ENCODE data around the gene GAD1.
A peak's percentile ranks its signal among the peaks of the same experiment; 100 is the strongest.

The GAD1 gene

DNA sequence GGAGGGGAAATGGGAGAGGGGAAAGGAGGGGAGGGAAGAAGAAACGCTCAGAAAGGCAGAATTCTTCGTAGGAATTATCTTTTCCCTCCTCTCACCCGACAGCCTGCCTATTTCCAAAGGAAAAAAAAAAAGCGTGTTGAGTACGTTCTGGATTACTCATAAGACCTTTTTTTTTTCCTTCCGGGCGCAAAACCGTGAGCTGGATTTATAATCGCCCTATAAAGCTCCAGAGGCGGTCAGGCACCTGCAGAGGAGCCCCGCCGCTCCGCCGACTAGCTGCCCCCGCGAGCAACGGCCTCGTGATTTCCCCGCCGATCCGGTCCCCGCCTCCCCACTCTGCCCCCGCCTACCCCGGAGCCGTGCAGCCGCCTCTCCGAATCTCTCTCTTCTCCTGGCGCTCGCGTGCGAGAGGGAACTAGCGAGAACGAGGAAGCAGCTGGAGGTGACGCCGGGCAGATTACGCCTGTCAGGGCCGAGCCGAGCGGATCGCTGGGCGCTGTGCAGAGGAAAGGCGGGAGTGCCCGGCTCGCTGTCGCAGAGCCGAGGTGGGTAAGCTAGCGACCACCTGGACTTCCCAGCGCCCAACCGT, at the start of gene GAD1:
Gene GAD1 (plus strand): TSS at position 384 of the 589 bp plus-strand sequence. CDS start 1,705 bp downstream, outside the sequence.
- peak; percentile 56 to 59 for DNase-seq

DNA sequence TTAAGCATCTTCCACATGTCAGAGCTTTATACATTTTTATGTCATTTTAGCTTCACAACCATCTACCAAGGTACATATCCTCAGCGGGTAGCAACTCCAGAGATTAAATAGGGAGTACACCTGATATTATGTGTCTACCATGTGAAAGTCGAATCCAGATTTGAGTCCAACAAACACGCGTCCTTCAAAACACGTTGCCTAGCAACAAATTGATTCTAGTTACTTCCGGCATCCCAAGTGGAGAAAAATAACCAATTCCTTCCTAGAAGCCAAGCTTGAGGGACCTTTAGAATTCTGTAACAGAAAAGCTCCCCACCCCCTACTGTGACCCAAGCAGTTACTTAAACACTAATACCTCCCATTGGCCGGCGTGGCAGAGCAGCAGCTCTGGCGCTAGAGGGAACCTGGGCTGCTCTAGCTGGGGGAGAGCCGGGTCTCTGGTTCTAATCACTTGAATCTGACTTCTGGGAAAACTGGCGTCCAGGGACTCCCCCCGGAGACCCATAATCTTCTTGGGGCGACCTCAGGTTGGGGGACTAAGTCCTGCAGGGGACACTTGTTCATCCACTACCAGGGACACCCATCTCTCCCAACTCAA, 46.6 kb upstream of the GAD1 start, which contains the start of gene ERICH2:
Gene ERICH2 (plus strand): TSS at position 371 of the 598 bp plus-strand sequence. CDS start 304 bp downstream, outside the sequence.
- DNase-seq: peak; percentile 7 to 9

DNA sequence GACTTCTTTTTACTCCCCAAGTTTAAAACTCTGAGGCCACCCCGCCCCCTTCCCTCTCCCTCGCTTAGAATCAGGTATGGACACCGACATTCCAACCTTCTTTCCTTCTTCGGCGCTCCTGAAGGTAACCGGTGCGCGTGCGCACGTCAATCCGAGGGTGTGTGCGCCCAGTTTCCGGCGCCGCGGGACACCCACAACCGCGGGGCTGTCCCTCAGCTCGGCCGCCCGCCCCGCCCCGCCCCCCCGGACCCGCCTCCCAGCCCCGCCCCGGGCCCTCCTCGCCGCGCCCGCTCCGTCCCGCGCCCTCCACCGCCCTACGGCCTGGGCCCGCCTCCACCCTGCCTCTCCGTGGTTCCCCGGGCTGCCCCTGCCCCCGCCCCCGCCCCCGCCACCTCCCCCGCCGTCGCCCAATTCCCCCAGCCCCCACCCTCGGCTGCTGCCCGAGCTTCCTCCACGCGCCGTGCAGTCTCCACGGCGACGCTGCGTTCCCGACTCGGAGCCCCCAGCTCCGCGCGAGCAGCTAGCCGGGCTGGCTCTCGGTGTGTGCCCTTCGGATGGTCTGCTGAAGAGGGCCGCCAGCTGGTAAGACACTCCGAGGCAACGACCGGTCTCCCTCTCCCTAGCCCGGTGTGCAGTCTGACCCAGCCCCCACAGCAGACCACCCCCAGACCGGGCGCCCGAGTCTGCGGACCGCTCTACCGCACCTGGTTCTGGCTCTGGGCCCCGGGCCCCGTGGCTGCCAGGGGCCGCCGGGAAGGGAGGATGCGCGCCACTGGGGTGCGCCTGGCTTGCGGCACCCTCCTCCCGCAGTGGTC, 45.9 kb upstream of the GAD1 start:
- peak; percentile 50 to 62 for DNase-seq

DNA sequence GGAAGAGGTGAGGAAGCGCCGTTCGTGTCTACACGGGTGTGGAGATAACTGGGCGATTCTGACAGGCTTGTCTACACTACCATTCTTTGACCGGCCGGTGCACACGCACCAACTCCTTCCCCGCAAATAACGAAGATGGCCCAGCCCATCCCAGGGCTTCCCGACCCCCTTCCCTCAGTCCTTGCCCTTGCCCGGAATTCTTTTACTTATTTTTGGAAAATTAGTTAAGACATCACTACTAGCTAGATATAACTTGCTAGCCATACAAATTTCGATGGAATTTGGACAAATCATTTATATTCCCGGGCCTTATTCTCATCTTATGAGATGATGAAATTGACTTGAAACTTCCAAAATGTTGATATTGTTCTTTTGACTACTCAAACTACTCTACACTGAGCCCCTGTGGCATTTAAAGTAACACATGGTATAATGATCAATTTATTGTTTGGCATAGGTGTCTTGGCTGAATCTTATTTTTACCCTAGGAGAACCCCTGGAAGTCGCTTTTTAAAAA, 45.2 kb upstream of the GAD1 start:
- DNase-seq: no peak

DNA sequence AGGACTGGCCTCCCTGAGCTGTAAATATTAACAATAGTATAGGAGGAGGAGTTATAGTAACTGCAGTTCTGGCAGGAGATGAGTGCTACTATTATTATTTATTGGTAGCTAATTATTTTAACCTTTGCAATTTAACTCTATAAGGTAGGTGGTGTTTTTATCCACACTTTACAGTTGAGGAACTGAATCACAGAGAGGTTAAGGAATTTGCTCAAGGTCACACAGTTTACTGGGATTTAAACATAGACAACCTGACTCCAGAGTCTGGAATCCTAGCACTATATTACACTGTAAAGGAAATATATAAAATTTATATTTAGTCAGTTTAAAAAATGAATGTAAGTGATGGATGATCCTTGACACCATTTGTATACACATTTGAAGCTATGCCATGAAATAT, 44.4 kb upstream of the GAD1 start:
- DNase-seq: no peak

DNA sequence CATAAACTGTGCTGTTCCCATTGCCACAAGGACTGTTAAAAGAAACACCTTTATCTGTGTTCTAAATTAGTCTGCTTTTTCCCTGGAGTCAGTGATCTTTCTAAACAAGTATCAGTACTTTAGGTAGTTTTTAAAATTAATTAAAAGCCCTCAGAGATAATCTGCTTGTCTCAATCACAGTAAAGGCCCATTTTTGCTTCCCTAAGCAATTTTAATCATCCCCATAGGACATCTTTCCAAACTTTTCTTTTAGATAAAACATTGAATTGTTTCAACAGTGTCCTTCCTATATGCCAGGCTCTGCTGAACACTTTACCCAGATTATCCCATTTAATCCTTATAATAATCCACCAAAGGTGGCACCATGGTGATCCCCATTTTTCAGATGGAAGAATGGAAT, 42.6 kb upstream of the GAD1 start:
- DNase-seq: no peak

DNA sequence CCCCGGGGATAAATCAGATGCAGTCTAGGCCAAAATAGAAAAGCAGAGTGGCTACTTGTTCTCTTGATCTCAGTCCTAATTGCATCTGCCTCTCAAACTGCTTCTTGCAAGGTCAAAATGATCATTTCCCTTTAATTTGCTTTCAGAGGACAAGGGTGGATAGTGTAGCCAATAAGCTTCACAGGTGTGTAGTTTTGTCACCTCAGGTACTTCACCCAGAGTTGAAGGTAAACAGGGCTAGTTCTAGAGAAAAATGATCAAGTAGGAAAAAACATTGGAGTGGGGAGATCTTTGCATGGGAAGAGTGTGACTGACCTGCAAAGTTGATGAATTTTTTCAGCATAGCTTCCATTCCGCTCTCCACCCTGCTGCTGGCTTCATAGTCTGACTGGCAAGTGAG, 37.8 kb upstream of the GAD1 start:
- DNase-seq: no peak

DNA sequence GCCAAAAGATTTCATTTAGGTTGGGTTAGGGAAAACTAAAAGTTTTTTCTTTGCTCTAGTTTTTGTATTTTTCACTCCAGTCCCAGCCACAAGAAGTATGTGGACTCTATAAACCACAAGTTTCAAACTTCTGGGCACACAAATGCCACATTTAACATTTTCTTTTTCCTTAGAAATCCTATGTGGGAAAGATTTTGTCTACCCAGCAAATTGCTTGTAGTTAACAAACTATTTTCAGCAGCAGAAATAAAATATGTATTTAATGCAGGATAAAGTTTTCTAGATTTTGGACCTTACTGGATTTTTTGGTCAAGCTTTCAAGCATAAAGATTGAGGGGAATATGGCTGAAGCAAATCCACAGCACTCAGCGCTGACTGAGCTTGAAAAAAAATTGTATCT, 37.4 kb upstream of the GAD1 start:
- DNase-seq: no peak

DNA sequence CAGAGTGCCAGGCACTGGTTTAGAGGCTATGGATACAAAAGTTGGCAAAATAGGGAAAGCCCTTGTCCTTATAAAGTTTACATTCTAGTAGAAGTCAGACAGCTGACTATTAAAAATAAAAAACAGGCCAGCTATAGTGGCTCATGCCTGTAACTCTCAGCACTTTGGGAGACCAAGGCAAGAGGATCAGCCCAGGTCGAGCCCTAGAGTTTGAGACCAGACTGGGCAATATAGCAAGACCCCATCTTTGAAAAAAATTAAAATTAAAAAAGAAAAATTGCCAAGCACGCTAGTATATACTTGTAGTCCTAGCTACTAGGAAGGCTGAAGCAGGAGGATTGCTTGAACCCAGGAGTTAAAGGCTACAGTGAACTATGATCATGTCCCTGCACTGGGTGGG, 34.0 kb upstream of the GAD1 start:
- DNase-seq: no peak

DNA sequence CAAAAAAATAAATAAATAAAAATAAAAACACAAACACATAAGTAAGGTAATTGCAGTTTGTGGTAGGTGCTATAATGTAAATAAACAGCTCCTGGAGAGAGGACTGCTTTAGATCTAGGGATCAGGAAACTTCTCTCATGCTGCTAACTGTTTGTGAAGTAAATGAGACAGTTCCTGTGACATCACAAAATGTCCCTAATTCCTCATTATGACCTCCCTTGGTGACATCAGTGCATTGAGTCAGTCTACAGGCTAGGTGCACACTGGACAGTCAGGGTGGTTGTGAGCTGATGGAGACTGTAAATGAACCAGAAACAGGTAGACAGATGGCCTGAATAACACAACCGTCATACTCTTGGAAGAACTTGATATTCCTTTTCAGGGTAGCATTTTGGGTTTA, 33.1 kb upstream of the GAD1 start:
- no peak for DNase-seq

DNA sequence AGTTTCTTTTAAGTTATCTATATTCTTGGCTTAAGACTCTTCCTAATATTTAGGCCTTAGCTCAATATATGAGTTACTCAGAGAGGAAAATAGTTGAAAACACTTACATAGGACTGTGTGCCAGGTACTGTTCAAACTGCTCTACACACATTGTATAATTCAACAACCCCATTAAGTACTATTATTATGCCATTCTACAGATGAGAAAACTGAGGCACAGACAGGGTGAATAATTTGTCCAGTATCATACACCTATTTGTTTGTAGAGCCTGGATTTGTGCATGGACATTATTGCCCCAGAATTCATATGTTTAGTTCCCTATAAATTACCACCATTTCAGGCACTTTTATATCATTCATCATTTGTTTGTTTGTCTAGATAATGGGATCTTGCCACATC, 17.7 kb upstream of the GAD1 start:
- no peak for DNase-seq

DNA sequence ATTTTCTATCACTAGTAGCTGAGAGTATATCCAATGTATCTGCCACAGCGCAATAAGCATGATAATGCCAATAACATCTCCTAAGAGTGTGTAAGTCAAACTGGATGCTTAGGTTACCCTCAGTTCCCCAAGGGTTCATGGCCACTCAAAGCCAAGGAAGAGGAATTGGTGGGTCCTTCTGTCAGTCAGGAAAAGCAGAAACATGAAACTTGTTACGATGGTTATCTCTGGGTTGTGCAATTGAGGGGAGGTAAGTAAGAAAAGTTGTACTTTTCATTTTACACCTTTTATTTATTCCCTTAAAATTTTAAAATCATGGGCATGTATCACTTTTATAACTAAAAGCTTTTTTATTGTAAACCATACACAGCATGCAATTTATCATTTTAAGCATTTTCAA, 10.1 kb upstream of the GAD1 start:
- no peak for DNase-seq

DNA sequence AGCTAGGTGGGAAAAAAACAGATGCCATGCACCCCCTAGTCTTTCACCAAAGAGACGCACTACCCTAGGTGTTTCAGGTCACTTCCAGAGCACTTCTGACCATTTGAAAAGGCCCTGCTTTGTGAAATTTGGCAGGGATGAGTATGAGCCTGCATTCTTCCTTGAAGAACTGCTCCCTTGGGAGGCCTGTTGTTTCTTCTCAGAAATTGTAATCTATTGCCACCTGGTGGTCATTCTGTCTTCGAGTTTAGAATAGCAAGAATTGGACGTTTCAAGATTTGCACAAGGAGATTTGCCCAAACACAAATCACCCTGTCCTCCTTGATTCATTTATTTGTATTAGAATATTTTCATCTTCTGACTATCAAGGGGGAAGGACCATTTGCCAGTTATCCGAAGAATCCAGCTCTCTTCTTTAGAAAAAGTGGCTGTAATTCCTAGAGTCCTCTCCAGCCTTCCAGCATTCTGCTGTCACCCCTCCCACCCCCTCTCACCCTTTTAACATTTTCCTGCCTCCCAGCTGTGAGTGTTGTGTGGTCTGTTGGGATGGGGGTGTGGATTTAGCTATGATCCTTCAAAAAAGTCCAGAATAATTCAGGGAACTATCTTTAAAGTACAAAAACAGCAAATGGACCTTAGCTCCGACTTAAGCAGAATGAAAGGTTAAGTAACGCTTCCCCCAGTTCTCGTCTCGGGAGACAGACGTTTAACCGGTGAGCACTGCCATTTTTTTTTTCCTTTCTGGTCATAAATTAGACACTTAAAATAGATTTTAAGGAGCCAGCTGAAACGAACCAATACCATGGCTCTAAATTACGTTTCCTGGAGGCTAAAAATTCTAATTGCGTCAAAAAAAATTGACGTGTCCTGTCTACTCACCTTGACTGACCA, 3.7 kb upstream of the GAD1 start:
- no peak for DNase-seq

DNA sequence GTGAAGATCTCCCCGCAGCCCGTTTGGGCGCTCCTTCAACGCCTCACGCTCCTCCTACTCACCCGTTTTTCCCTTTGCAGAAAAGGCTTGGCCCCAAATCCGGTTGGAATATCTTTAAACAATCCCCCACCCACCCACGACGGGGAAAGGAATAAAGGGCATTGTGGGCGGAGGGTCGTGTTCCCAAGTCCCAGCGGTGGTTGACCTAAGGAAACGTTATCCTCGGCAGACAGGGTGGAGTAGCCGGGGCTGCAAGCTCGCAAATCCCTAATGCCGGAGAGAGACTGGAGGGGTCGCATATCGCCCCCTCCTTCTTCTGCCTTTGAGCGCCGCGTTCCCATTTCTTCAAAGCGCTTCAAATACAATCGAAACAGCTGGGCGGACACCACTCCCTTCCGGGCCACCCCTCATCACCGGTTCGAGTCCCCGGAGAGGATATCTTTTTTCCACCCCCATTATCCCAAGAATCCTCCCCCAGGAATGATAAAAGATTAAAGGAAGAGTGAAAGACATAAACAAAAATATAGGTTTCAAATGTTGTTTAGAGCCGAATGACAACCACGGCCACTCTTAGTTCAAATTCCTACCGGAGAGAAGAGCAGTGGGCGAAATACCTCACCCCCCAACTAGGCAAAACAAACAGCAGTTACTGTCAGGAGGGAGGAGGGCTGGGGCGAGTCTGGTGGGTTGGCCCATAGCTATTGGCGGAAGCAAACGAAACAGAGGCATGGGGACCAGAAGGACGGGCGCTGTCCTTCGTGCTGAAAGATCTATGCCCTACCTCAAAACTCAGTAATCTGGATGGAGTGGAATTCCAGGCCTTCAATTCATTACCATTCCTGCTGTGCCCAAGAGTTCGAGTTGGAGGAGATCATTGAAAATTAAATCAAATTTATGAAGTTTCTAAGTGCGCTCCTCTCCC, 2.8 kb upstream of the GAD1 start:
- no peak for DNase-seq

DNA sequence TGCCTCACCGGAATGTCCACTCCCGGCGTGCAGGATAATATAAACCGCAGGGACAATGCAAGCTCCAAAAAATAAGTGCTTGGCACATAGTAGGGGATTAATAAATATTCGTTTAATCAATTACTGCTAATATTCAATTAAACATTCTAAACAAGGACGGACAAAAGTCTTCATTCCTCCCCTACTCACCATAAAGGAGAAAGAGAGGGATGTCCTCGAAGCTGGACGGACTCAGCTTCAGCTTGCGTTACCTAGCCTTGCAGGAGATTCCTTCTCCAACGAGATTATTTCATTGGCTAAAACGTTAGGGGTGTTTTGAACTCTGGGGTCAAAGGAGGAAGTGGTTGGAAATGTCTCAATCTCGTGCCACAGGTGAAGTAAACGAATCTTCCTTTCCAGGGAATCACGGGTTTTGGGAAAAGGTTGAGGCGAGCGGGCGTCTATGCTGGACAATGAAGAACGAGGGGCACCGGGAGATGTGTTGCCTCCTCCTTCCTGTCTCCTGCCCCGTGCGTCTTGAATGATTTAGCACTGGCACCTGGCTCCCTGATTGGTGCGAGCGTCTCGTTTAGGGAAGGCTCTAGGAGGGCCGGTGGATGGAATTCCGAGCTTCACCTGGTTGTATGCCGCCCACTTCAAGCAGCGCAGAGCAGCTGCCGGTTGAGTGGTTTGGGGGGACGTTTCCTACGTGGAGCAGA, 2.0 kb upstream of the GAD1 start:
- DNase-seq: no peak

DNA sequence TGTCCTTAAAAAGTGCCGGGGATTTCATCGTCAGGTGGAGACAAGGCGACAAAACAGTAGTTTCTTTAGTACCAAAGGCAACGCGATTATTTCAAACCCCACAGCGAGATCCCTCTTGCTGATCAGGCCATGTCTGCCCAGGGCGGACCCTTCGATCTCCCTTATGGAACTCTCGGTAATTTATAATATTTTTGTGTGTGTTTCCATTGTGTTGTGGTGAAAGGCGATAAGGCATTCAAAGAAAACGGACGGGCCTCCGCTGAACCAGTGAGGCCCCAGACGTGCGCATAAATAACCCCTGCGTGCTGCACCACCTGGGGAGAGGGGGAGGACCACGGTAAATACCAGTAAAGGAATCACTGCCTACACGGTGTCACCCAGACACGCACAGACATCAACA, 1.4 kb upstream of the GAD1 start:
- DNase-seq: no peak

DNA sequence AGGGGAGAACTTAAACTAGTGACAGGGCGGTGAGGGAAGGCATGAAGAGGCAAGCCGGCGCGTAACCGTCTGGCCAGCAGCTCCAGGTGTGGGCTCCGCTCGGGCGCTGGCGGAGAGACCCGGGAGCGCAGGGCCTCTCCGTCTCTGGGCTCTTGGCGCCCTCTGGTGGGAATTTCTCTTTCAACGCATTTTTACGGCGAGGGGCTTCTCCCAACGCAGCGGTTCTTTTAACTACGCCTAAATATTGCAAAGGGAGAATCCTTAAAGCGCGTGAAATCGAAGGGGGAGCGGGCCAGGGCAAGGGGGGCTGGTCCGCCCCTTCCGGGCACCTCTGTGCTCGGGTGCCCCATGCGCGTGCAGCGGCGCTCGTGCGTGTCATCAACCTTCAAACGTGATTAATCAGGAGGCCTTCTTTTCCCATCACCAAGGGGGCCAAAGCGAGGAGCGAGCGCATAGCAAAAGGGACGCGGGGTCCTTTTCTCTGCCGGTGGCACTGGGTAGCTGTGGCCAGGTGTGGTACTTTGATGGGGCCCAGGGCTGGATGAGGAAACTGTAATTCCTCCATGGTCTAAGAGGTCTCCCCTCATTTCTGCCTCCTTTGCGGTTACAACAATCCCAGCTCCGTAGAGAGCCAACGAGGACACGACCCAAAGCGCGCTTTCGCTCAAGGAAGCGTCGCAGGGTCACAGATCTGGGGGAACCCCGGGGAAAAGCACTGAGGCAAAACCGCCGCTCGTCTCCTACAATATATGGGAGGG, 762 bp upstream of the GAD1 start:
- DNase-seq: peak; percentile 55 to 57

DNA sequence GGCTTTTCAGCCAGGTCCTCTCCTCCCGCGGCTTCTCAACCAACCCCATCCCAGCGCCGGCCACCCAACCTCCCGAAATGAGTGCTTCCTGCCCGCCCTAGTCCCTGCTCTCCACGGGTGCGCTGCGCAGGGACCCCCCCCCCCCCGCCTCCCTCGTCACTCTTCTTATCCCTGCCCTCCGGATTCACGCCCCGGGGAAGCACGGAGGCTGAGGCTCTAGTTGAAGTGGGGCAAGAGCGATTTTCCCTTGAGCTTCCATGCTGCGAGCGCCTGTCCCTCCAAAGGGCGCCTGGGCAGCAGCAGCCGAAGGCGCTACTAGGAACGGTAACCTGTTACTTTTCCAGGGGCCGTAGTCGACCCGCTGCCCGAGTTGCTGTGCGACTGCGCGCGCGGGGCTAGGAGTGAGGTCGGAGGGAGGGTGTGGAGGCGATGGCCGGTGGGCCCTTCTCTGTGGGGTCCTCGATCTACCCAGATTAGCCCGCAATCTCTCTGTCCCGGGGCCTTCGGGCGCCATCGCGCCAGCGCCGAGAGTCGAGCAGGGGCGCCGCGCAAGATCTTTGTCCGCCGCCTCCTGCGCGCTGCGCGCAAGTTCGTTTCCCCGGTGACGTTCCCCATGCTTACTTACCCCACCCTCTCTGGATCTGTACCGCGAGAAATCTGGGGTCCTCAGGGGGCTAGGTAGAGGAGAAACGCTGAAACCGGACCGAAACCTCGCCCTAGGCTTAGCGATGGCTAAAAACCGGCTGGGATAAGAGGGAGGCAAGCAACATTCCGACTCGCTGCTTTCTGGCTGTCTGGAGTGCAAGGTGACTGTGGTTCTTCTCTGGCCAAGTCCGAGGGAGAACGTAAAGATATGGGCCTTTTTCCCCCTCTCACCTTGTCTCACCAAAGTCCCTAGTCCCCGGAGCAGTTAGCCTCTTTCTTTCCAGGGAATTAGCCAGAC, 677 bp downstream of the GAD1 start:
- DNase-seq: no peak
